ENCODE measurements around the gene SULT4A1.
A peak's percentile ranks its signal among the peaks of the same experiment; 100 is the strongest.

The SULT4A1 gene

GRCh38 chr22:43827003-43827735 lies 35.1 kb downstream of the SULT4A1 start:
- Histone ChIP-seq H3K27ac (ENCODE audit: low read length) (peak overlapping the region; percentile 37), H3K9me3 (ENCODE audit: control insufficient read depth in 2 of 2, low read length in 2 of 2) (no peaks in the 10 kb centered on the region), H3K4me3 (ENCODE audit: low read length in 2 of 2) (peak overlapping the region; percentile 34 to 62), H3K27me3 (ENCODE audit: control insufficient read depth in 1 of 2, insufficient read depth in 2 of 2, low read length in 2 of 2) (peaks cover 0 to under 1% of the 10 kb centered on the region in 2 donors), H3K9ac (ENCODE audit: low read length in 2 of 2) (peak overlapping the region; percentile 36), H3K36me3 (ENCODE audit: control insufficient read depth in 2 of 2, insufficient read depth in 2 of 2, low read length in 2 of 2) (no peaks in the 10 kb centered on the region), H3K4me1 (ENCODE audit: control insufficient read depth, insufficient read depth, low read length) (peaks cover 30% of the 10 kb centered on the region)

GRCh38 chr22:43826142-43827002 lies 35.9 kb downstream of the SULT4A1 start:
- no peaks in the 10 kb centered on the region for H3K9me3 ChIP-seq (ENCODE audit: control insufficient read depth in 2 of 2, low read length in 2 of 2)
- peaks cover 5 to 6% of the 10 kb centered on the region in 2 donors for H3K27me3 ChIP-seq (ENCODE audit: control insufficient read depth in 1 of 2, insufficient read depth in 2 of 2, low read length in 2 of 2)
- H3K27ac ChIP-seq (ENCODE audit: low read length): peak overlapping the region; percentile 37
- H3K9ac ChIP-seq (ENCODE audit: low read length in 2 of 2): peak overlapping the region in 1 of 2 donors; percentile 36
- H3K36me3 ChIP-seq (ENCODE audit: control insufficient read depth in 2 of 2, insufficient read depth in 2 of 2, low read length in 2 of 2): no peaks in the 10 kb centered on the region
- H3K4me3 ChIP-seq (ENCODE audit: low read length in 2 of 2): peak overlapping the region; percentile 34 to 62
- peaks cover 30% of the 10 kb centered on the region for H3K4me1 ChIP-seq (ENCODE audit: control insufficient read depth, insufficient read depth, low read length)

GRCh38 chr22:43825651-43826050 lies 36.7 kb downstream of the SULT4A1 start:
- Histone ChIP-seq H3K4me1 (ENCODE audit: control insufficient read depth, insufficient read depth, low read length) (peaks cover 30% of the 10 kb centered on the region), H3K4me3 (ENCODE audit: low read length in 2 of 2) (no peak overlapping the region), H3K27me3 (ENCODE audit: control insufficient read depth in 1 of 2, insufficient read depth in 2 of 2, low read length in 2 of 2) (peaks cover 11 to 12% of the 10 kb centered on the region in 2 donors), H3K9me3 (ENCODE audit: control insufficient read depth in 2 of 2, low read length in 2 of 2) (no peaks in the 10 kb centered on the region), H3K27ac (ENCODE audit: low read length) (no peak overlapping the region), H3K9ac (ENCODE audit: low read length in 2 of 2) (no peak overlapping the region), H3K36me3 (ENCODE audit: control insufficient read depth in 2 of 2, insufficient read depth in 2 of 2, low read length in 2 of 2) (no peaks in the 10 kb centered on the region)

GRCh38 chr22:43824724-43825420 lies 37.4 kb downstream of the SULT4A1 start:
- no peaks in the 10 kb centered on the region for H3K9me3 ChIP-seq (ENCODE audit: control insufficient read depth in 2 of 2, low read length in 2 of 2)
- H3K27ac ChIP-seq (ENCODE audit: low read length): no peak overlapping the region
- no peak overlapping the region for H3K9ac ChIP-seq (ENCODE audit: low read length in 2 of 2)
- H3K4me3 ChIP-seq (ENCODE audit: low read length in 2 of 2): no peak overlapping the region
- H3K4me1 ChIP-seq (ENCODE audit: control insufficient read depth, insufficient read depth, low read length): peaks cover 30% of the 10 kb centered on the region
- H3K36me3 ChIP-seq (ENCODE audit: control insufficient read depth in 2 of 2, insufficient read depth in 2 of 2, low read length in 2 of 2): no peaks in the 10 kb centered on the region
- H3K27me3 ChIP-seq (ENCODE audit: control insufficient read depth in 1 of 2, insufficient read depth in 2 of 2, low read length in 2 of 2): peaks cover 11 to 15% of the 10 kb centered on the region in 2 donors

- Histone ChIP-seq H3K4me3 (ENCODE audit: low read length in 2 of 2) (no peak overlapping the region), H3K9ac (ENCODE audit: low read length in 2 of 2) (no peak overlapping the region), H3K27me3 (ENCODE audit: control insufficient read depth in 1 of 2, insufficient read depth in 2 of 2, low read length in 2 of 2) (peaks cover 11 to 23% of the 10 kb centered on the region in 2 donors), H3K9me3 (ENCODE audit: control insufficient read depth in 2 of 2, low read length in 2 of 2) (no peaks in the 10 kb centered on the region), H3K4me1 (ENCODE audit: control insufficient read depth, insufficient read depth, low read length) (peaks cover 25% of the 10 kb centered on the region), H3K27ac (ENCODE audit: low read length) (no peak overlapping the region), H3K36me3 (ENCODE audit: control insufficient read depth in 2 of 2, insufficient read depth in 2 of 2, low read length in 2 of 2) (no peaks in the 10 kb centered on the region)
Measured at GRCh38 chr22:43823911-43824665, 38.2 kb downstream of the SULT4A1 start.

- Histone ChIP-seq H3K9ac (ENCODE audit: low read length in 2 of 2) (no peak overlapping the region), H3K4me1 (ENCODE audit: control insufficient read depth, insufficient read depth, low read length) (peaks cover 23% of the 10 kb centered on the region), H3K27ac (ENCODE audit: low read length) (no peak overlapping the region), H3K4me3 (ENCODE audit: low read length in 2 of 2) (no peak overlapping the region), H3K27me3 (ENCODE audit: control insufficient read depth in 1 of 2, insufficient read depth in 2 of 2, low read length in 2 of 2) (peaks cover 11 to 24% of the 10 kb centered on the region in 2 donors), H3K9me3 (ENCODE audit: control insufficient read depth in 2 of 2, low read length in 2 of 2) (no peaks in the 10 kb centered on the region), H3K36me3 (ENCODE audit: control insufficient read depth in 2 of 2, insufficient read depth in 2 of 2, low read length in 2 of 2) (no peaks in the 10 kb centered on the region)
Measured at GRCh38 chr22:43823353-43823908, 38.9 kb downstream of the SULT4A1 start.

- H3K4me1 ChIP-seq (ENCODE audit: control insufficient read depth, insufficient read depth, low read length): peaks cover 13% of the 10 kb centered on the region
- H3K36me3 ChIP-seq (ENCODE audit: control insufficient read depth in 2 of 2, insufficient read depth in 2 of 2, low read length in 2 of 2): no peaks in the 10 kb centered on the region
- no peaks in the 10 kb centered on the region for H3K9me3 ChIP-seq (ENCODE audit: control insufficient read depth in 2 of 2, low read length in 2 of 2)
- H3K27ac ChIP-seq (ENCODE audit: low read length): no peak overlapping the region
- no peak overlapping the region for H3K9ac ChIP-seq (ENCODE audit: low read length in 2 of 2)
- peaks cover 11 to 24% of the 10 kb centered on the region in 2 donors for H3K27me3 ChIP-seq (ENCODE audit: control insufficient read depth in 1 of 2, insufficient read depth in 2 of 2, low read length in 2 of 2)
- no peak overlapping the region for H3K4me3 ChIP-seq (ENCODE audit: low read length in 2 of 2)
Measured at GRCh38 chr22:43821606-43822425, 40.5 kb downstream of the SULT4A1 start.

GRCh38 chr22:43820651-43821305 lies 41.5 kb downstream of the SULT4A1 start:
- Histone ChIP-seq H3K36me3 (ENCODE audit: control insufficient read depth in 2 of 2, insufficient read depth in 2 of 2, low read length in 2 of 2) (no peaks in the 10 kb centered on the region), H3K27ac (ENCODE audit: low read length) (no peak overlapping the region), H3K9ac (ENCODE audit: low read length in 2 of 2) (no peak overlapping the region), H3K27me3 (ENCODE audit: control insufficient read depth in 1 of 2, insufficient read depth in 2 of 2, low read length in 2 of 2) (peaks cover 11 to 24% of the 10 kb centered on the region in 2 donors), H3K9me3 (ENCODE audit: control insufficient read depth in 2 of 2, low read length in 2 of 2) (no peaks in the 10 kb centered on the region), H3K4me1 (ENCODE audit: control insufficient read depth, insufficient read depth, low read length) (peaks cover 2% of the 10 kb centered on the region), H3K4me3 (ENCODE audit: low read length in 2 of 2) (no peak overlapping the region)
